Stimulated activated CD4-positive, alpha-beta T cell treated with anti-CD3 and anti-CD28 coated beads, Interleukin-4, amount 100 ng/mL, for 48 hours (primary cell): ENCODE data around the gene NAV2.
"Not testable (repeated sequence)": the region's sequence is repeated elsewhere in the genome, so short reads cannot be mapped to it uniquely, and the experiment has no call there.

ENCODE experiments used
- DNase-seq, 2 donors: peaks; one replicate each; pipeline ENCODE4 v3.0.0-alpha.2; 2020; ENCODE audit warnings: low read depth in 2 of 2

NAV2 gene

GRCh38 chr11:20110908-20111669 is 398.5 kb downstream of the NAV2 start:
- DNase-seq, result peak; percentile 21 to 25

DNA sequence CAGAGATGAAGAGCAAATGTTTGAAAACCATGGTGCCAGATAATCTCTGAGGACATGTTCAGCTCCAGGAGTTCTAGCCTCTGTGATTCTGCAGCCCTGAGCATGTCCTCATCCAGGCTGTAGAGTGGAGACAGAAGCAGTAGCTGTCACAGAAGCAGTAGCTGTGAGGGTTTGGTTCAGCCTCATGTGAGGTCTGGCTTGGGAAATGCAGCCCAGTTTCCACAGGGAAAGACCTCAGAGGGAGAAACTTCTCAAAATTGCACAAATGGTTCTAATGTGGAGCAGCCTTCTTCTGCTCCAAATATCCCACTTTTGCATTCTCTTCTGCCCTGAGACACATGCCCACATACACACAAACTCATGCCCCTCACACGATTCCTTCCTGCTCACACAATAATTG is 399.2 kb downstream of the NAV2 start:
- DNase-seq, result no peak

- no peak for DNase-seq
Measured at GRCh38 chr11:20112291-20113148, 399.9 kb downstream of the NAV2 start.

- no peak for DNase-seq
Measured at GRCh38 chr11:20113149-20113438, 400.5 kb downstream of the NAV2 start.

DNA sequence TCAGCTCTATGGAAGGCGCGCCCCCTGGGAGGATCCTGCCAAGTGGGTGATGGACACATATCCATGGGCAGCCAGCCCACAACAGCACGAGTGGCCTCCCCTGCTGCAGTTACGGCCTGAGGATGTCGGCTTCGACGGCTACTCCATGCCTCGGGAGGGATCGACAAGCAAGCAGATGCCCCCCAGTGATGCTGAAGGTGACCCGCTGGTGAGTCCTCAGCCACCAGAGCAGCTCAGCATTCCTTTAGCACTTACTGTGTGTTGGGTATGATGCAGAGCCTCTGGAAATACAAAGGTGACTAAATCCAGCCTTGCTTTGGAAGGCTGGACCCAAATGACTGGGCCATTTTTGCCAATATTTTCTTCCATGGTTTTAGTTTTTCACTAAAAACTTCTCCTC is 402.0 kb downstream of the NAV2 start:
- DNase-seq, result no peak

DNA sequence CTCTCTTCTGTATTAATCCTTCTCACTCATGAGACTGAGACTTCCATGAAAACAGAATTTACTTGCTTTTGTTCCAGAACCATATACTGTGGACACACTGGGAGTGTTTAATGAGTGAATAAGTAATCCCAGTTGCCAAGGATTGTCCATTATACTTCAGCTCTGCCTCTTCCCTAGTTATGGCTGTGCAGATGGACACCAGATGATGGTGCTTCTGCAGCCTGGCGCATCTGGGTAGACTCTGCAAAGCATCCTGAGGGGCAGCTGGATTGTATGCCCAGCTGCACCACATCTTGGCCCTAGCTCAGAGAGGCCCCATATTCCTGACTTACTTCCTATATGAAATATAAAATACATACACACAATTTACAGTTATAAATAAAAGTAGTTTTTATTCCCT is 404.2 kb downstream of the NAV2 start:
- DNase-seq, result no peak

DNA sequence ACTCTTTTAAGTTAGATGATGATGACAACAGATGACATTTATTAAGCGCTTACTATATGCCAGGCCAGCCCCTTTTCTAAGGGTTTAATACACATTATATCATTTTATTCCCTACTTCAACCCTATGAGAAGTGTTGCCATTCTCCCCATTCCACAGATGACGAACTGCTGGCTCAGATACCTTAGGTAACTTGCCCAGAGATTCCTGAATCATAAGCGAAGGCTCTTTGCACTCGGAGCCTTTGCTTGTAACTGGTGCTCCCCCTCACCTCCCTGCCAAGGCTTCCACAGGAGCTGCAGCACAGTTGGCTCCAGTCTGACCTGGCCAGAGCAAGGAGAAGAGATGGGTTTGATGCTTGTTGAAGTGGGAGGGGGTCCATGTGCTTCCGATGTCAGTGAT is 404.7 kb downstream of the NAV2 start:
- no peak for DNase-seq

- no peak for DNase-seq
Measured at GRCh38 chr11:20118209-20118608, 405.6 kb downstream of the NAV2 start.

DNA sequence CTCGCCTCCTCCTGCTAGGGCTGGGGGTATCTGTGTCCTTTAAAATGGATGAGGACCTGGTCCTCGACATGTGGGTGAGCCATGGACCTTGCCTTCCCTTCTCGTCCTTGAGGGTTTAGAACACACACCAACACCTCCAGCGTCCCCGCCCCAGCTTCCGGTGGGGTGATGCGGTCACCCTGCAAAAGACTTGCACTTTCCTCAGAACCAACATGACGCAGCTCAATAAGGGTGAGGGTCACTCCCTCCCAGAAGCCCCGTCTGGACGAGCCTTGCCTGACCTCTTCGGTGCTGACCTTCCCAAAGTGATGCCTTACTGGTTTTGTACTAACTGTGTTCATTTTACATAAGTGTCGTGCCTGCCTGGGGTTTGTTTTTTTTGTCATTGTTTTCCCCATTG is 406.7 kb downstream of the NAV2 start:
- DNase-seq, result no peak

- DNase-seq, result no peak
Measured at GRCh38 chr11:20120134-20120925, 407.7 kb downstream of the NAV2 start.

GRCh38 chr11:20122131-20122530 is 409.5 kb downstream of the NAV2 start:
- DNase-seq, result no peak

DNA sequence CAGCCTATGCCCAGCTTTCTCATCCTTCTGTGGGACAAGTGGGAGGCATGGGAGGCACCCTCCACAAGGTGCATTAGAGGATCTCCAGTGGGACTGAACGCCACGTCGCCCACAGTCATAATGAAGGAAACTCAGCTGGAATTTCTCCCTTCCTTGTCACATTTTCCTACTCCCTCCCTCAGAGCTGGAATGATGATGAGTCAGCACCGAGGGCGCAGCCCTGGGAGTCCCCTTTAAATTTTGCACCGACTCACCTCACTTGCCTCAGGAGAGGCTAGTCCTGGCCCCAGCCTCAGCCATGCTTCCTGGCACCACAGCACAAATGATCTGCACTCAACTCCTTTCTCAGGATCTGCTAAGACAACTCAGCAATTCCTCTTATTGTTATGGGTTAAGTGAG is 413.3 kb downstream of the NAV2 start:
- no peak for DNase-seq

- no peak for DNase-seq
Measured at GRCh38 chr11:20126724-20127123, 414.1 kb downstream of the NAV2 start.

GRCh38 chr11:20127671-20128527 is 415.3 kb downstream of the NAV2 start:
- peak; percentile 71 to 75 for DNase-seq

- not testable (repeated sequence) for DNase-seq
Measured at GRCh38 chr11:20128528-20128825, 415.8 kb downstream of the NAV2 start.

GRCh38 chr11:20129665-20130064 is 417.0 kb downstream of the NAV2 start:
- DNase-seq, result no peak

- peak in 1 of 2 donors; percentile 47 for DNase-seq
Measured at GRCh38 chr11:20131788-20132666, 419.4 kb downstream of the NAV2 start.

GRCh38 chr11:20132667-20133039 is 420.0 kb downstream of the NAV2 start:
- DNase-seq, result no peak

DNA sequence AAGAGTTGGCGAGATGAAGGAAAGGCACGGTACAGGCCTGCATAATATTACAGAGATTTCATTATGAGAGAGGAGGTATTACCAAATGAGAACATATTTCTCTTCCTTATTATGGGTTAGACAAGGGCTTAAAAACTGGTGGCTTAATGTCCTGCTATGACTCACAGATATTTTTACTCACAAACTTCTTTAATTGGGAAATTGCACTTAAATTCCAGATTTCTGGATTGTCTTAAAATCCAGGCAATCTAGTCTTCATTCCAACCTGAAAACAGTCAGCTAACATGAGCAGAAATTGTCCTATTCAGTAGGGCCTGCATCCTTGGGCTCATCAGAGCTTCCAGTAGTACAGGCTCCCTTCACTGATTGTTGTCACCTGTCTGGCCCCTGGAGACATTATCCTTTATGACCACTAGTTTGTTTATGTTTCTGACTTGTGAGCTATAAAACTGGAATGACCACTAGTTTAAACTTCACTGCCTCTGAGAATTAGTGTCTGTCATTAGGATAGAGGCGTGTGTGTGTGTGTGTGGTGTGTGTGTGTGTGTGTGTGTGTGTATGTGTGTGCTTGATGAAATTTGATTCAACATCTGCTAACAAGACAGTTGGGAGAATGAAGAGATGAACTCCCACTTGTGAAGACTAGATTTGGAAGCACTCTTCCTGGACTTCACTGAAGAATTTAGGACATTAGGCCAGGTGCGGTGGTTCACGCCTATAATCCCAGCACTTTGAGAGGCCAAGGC is 422.5 kb downstream of the NAV2 start:
- DNase-seq, result no peak

GRCh38 chr11:20137637-20138036 is 425.0 kb downstream of the NAV2 start:
- no peak for DNase-seq
